ENCODE results near the gene NRAP. TPM values are rescaled to one million over a fixed set of nuclear protein-coding genes. Genes with fewer than 3 reads are reported as not detected.
"Not testable (repeated sequence)": the region's sequence is repeated elsewhere in the genome, so short reads cannot be mapped to it uniquely, and the experiment has no call there.

The NRAP gene
- total RNA-seq, 1 donor from 2014 or later: 0.18 TPM

GRCh38 chr10:113680190-113681111, 16.6 kb upstream of the NRAP start:
- DNase-seq (ENCODE audit: low spot score): peak; percentile 52

DNA sequence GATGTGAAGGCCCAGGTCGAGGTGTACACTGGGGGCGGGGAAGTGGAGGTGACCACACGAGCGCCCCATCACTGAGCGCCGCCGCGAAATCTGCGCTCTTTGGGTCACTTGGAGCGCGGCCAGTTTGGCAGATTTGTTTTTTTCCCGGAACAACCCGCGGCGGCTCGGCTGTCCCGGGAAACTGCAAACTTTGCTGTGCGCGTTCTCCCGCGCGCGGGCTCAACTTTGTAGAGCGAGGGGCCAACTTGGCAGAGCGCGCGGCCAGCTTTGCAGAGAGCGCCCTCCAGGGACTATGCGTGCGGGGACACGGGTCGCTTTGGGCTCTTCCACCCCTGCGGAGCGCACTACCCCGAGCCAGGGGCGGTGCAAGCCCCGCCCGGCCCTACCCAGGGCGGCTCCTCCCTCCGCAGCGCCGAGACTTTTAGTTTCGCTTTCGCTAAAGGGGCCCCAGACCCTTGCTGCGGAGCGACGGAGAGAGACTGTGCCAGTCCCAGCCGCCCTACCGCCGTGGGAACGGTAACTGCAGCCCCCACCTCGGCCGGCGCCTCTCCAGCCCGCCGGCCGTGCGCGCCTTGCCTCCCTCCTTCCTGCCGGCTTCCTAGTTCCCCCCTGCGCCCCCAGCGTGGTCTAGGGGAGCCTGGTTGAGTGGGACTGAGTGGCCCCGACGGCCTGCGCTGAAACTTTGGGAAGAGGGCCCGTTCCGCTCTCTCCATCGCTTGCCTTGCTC, 15.8 kb upstream of the NRAP start, which contains the start of gene CASP7:
TSS of gene CASP7 (plus strand) at position 450 of the 727 bp plus-strand sequence. CDS start 17,582 bp downstream, outside the sequence.
- DNase-seq (ENCODE audit: low spot score): peak; percentile 84

GRCh38 chr10:113666682-113667252, 2.9 kb upstream of the NRAP start:
- no peak for DNase-seq (ENCODE audit: low spot score)

- DNase-seq (ENCODE audit: low spot score): peak; percentile 60
Measured at GRCh38 chr10:113665806-113666354, 2.0 kb upstream of the NRAP start.

DNA sequence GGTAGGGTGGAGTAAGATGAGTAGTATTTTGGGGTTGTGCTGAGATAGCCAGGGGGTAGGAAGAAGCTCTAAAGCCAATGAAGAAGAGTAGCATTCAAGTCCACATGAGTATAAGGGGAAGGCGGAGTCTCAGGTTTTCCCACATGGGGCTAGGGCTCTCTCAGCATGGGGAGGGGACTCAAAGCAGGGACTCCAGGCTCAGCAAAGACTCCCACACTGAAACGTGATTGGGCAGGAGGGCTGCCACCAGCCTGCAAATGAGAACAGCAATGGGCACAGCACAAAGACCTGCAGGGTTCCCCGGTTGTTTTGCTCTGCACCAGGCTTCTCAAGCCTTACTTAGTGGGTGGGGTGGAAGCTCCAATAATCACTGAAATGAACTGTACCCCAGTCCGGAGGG, 1.5 kb upstream of the NRAP start:
- DNase-seq (ENCODE audit: low spot score): no peak

DNA sequence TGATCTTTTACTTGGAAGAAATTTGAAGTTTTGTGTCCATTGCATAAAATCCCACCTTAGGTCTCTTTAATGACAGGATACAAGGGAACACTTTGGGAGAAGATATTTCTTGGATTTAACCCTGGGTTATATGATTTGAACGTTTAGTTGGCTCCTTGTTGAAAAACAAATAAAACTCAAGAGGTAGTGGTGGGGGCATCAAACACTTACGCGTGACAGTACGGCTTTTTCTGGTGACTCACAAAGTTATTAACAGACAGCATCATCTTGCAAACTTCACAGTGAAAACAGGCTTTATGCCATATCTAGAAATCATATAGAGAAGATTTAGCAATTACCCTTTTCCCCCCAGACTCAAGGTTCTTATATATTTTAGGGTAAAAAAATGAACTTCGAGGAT, 699 bp downstream of the NRAP start:
- DNase-seq (ENCODE audit: low spot score): no peak

DNA sequence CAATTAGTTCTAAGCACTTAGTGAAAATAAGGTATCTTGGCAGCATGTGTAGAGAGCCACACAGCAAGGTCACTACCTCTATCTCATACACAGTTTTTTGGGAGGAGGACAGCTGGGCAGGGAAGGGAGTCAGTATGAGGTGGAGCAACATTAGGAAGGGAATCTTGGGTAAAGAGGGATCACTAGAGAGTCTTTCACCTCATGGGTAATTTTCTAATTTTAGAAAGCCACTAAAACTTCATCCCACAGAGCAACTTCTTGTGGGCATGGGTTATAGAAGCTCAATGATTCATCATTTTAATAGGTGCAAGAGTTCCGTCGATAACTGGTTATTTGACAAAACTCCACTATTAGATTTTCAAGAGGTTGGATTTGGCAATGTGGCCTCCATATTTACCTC, 2.5 kb downstream of the NRAP start:
- no peak for DNase-seq (ENCODE audit: low spot score)

GRCh38 chr10:113657544-113657943, 6.3 kb downstream of the NRAP start:
- DNase-seq (ENCODE audit: low spot score): no peak

GRCh38 chr10:113656896-113657295, 6.9 kb downstream of the NRAP start:
- DNase-seq (ENCODE audit: low spot score): no peak

GRCh38 chr10:113652456-113652855, 11.4 kb downstream of the NRAP start:
- not testable (repeated sequence) for DNase-seq (ENCODE audit: low spot score)

DNA sequence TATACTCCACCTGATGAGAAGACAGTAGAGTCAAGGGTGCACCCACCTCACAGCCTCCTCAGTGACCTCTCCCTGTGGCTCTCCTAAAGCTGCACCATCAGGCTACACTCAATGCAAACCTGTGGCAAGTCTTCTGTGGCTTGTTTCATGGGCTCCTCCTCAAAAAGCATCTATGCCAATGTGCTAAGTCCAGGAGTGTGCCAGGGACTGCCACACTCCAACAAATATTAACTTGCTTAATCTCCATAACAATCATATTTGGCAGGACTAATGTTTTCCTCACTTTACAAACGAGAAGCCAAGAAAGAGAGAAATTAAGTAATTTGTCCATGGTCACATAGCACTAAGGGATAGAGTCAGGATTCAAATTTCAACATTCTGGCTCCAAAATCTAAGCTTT, 11.9 kb downstream of the NRAP start:
- DNase-seq (ENCODE audit: low spot score): no peak

DNA sequence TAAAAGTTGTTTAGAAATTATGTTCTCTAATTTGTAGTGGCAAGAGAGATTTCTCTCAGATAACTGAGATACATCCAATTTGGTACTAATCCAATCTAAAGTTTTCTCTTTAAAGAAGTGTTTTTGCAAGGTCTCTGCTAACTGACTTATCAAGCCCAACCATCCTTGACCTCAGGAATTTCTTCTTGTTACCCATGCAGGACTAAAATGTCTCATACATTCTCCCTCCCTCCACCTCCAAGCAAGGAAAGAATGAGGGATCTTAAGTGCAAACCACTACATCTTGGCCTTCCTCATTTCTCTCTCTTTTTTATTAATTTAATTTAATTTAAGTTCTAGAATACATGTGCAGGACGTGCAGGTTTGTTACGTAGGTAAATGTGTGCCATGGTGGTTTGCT, 12.8 kb downstream of the NRAP start:
- no peak for DNase-seq (ENCODE audit: low spot score)

GRCh38 chr10:113650172-113650571, 13.7 kb downstream of the NRAP start:
- DNase-seq (ENCODE audit: low spot score): no peak

DNA sequence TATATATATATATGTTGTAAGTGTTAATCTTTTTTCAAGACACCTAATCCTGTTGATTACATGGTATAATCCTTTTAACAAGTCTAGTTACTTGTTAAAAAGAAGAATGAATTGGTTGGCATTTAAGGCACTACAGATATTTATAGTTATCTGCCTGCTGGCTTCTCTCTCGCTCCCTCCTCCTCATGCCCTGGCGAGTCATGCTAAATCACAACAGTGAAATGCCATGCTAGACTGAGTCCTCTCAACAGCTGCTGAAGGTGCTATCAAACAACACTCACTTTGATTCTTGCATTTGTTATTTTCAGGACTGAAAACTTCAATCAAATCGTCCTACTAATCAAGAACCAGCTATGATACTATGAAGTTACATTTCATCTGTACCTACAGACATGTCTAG, 15.4 kb downstream of the NRAP start:
- DNase-seq (ENCODE audit: low spot score): no peak

DNA sequence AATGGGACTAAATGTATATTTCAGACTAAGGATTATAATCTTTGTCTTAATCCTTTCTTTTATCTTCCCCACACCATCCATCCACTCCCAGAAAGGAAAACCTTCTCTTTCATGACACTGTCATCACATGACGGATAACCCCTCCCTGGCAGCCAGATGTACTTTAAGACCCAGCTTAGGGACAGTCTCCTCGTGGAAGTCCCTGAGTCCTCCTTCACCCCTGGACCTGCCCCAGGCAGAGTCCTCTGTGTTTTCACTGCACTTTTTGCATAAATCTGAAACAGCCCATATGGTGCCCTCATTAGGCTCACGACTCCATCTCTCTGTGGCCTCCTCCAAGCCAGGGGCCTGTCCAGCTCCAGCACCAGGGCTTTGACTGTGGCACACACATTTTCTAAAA, 16.0 kb downstream of the NRAP start:
- no peak for DNase-seq (ENCODE audit: low spot score)

GRCh38 chr10:113646336-113647201, 17.3 kb downstream of the NRAP start:
- DNase-seq (ENCODE audit: low spot score): no peak

DNA sequence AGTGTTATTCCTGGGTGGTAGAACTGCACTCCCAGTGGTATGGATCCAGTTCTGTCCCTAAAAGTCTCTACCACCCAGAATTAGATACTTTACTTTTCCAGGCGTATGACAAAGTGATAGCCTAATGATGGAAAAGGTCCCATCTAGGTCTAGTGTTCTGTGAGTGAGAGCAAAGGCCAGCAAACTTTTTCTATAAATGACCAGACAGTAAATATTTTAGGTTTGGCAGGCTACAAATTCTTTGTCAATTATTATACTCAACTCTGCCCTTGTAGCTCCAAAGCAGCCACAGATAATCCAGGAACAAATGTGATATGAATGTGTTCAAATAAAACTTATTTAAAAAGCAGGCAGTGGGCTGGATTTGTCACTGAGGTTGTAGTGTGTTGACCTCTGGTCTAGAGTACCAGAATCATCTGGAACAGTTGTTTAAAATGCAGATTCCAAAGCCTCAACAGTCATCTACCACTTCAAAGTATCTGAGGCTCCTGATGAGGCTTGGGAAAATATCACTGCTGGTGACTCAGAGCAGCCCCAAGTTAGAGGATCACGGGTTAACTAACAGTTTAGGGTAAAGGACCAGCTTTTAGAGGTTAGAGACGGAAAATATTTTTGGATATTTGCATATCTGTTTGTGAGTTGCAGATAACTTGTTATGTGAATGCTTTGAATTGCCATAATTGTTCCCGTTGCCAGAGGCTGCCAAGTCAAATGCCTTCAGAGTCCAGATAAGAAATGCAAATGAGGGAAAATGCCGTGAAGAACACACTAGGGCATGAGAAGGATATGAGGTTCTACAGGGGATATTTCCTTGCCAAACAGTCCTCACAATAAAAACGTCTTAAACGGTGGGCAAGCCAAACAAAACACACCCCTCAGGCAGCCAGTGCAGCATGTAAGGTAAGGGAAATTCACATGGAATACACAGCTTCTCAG, 19.4 kb downstream of the NRAP start:
- DNase-seq (ENCODE audit: low spot score): no peak

- DNase-seq (ENCODE audit: low spot score): no peak
Measured at GRCh38 chr10:113643183-113643582, 20.7 kb downstream of the NRAP start.

DNA sequence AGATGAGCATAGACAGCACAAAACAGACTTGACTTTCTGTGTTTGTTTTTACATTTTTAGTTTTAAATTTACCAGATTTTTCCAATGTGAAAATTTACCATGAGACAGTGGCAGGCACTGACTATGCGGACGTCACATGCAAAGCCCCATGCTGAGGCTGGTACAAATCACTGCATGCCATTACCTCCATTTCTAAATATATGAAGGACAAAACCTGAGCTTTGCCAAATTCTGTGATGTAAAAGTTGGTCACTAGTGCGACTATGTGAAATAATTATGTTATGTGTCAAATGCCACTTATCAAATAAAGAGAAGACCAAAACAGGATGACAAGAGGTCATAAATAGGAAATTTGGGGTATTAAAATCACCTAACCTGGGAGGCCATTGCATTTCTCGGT, 22.1 kb downstream of the NRAP start:
- no peak for DNase-seq (ENCODE audit: low spot score)

GRCh38 chr10:113639966-113640365, 23.9 kb downstream of the NRAP start:
- DNase-seq (ENCODE audit: low spot score): no peak
